HepG2 (cell line): ENCODE results near the gene OPRL1. TPM values are rescaled to one million over a fixed set of nuclear protein-coding genes. Genes with fewer than 3 reads are reported as not detected.

ENCODE experiments used
- AGO1 ChIP-seq: fragments of 200-400 bp; formaldehyde crosslinking; IDR thresholded peaks from 2 replicates; pipeline ENCODE4 v1.6.1; 2017; ENCODE audit warnings: mild to moderate bottlenecking, low read depth, low read length, moderate library complexity; ENCODE audit not compliant: poor library complexity, severe bottlenecking
- ATF7 ChIP-seq, 2 experiments: fragments of 450-650 bp in 1 of 2; sonication (generic) in 1 of 2; formaldehyde crosslinking in 1 of 2; IDR thresholded peaks; 2 replicates each; pipeline versions ENCODE4 v1.4.0 to v1.6.1; 2016 to 2020; ENCODE audit warnings: antibody characterized with exemption in 1 of 2, mild to moderate bottlenecking in 1 of 2, missing genetic modification reagents in 1 of 2
- BRCA1 ChIP-seq: sonication (generic); formaldehyde crosslinking; IDR thresholded peaks from 2 replicates; pipeline ENCODE4 v1.4.0; 2020; ENCODE audit warnings: missing genetic modification reagents
- EED ChIP-seq: sonication (generic); formaldehyde crosslinking; IDR thresholded peaks from 2 replicates; pipeline ENCODE4 v1.5.0; 2020; ENCODE audit warnings: mild to moderate bottlenecking, missing genetic modification reagents
- ELF4 ChIP-seq: sonication (generic); formaldehyde crosslinking; IDR thresholded peaks from 2 replicates; pipeline ENCODE4 v1.5.0; 2020; ENCODE audit warnings: missing genetic modification reagents, mild to moderate bottlenecking, moderate library complexity, borderline replicate concordance
- FOSL2 ChIP-seq: sonication (generic); formaldehyde crosslinking; IDR thresholded peaks from 2 replicates; pipeline ENCODE4 v1.4.0; 2020; ENCODE audit warnings: missing genetic modification reagents
- HIC2 ChIP-seq: sonication (generic); formaldehyde crosslinking; IDR thresholded peaks from 2 replicates; pipeline ENCODE4 v1.9.0; 2022; ENCODE audit warnings: low read depth, missing genetic modification reagents
- MED13 ChIP-seq: sonication (generic); formaldehyde crosslinking; IDR thresholded peaks from 2 replicates; pipeline ENCODE4 v1.5.0; 2020; ENCODE audit warnings: missing genetic modification reagents
- PHF21A ChIP-seq: sonication (generic); formaldehyde crosslinking; IDR thresholded peaks from 2 replicates; pipeline ENCODE4 v1.5.0; 2020; ENCODE audit warnings: mild to moderate bottlenecking, missing genetic modification reagents
- RFX3 ChIP-seq: IDR thresholded peaks from 2 replicates; pipeline ENCODE4 v1.6.1; 2016; ENCODE audit warnings: missing biosample characterization, missing genetic modification reagents
- U2AF1 ChIP-seq: fragments of 200-400 bp; formaldehyde crosslinking; optimal IDR thresholded peaks from 2 replicates; pipeline ENCODE3; 2017; ENCODE audit warnings: mild to moderate bottlenecking, low read depth, low read length
- WIZ ChIP-seq: sonication (generic); formaldehyde crosslinking; IDR thresholded peaks from 2 replicates; pipeline ENCODE4 v1.5.1; 2020; ENCODE audit warnings: mild to moderate bottlenecking, missing genetic modification reagents
- ZNF12 ChIP-seq: sonication (generic); formaldehyde crosslinking; IDR thresholded peaks from 2 replicates; pipeline ENCODE4 v1.5.0; 2020; ENCODE audit warnings: missing genetic modification reagents
- ZNF282 ChIP-seq: fragments of 450-650 bp; IDR thresholded peaks from 2 replicates; pipeline ENCODE4 v1.6.1; 2018; ENCODE audit not compliant: partially characterized antibody
- ZNF572 ChIP-seq: sonication (generic); formaldehyde crosslinking; IDR thresholded peaks from 2 replicates; pipeline ENCODE4 v1.5.1; 2020; ENCODE audit warnings: mild to moderate bottlenecking, missing genetic modification reagents
- ZNF770 ChIP-seq: sonication (generic); formaldehyde crosslinking; IDR thresholded peaks from 2 replicates; pipeline ENCODE4 v1.5.0; 2020; ENCODE audit warnings: mild to moderate bottlenecking, missing genetic modification reagents
- ZNF772 ChIP-seq: sonication (generic); formaldehyde crosslinking; IDR thresholded peaks from 2 replicates; pipeline ENCODE4 v1.5.0; 2020; ENCODE audit warnings: mild to moderate bottlenecking, missing genetic modification reagents
- polyA plus RNA-seq, 8 experiments: library from polyadenylated mRNA; depleted of rRNA in 3 of 8; stranded (reverse) in 7 of 8; unstranded in 1 of 8; fragments of >200 nt; fragmentation: Illumina TruSeq in 4 of 8; extraction: Trizol in 4 of 8; gene quantifications; 2 replicates each; pipeline versions ENCODE4 v1.2.1 to v1.2.3, GENCODE V29; 2011 to 2016; ENCODE audit warnings: low read depth in 4 of 8, missing spikeins in 1 of 8, mixed read lengths in 1 of 8; ENCODE audit not compliant: insufficient read depth in 1 of 8
- total RNA-seq, 5 experiments: library from RNA; depleted of rRNA; stranded (reverse); fragments of >200 nt; fragmentation: Illumina TruSeq; extraction: Trizol; gene quantifications; 2 replicates each; pipeline ENCODE4 v1.2.3, GENCODE V29; 2016; ENCODE audit warnings: low read depth in 1 of 5
- TF ChIP-seq, protein P1 (sequence below): sonication (generic); formaldehyde crosslinking; IDR thresholded peaks from 2 replicates; pipeline ENCODE4 v1.4.0; 2020; ENCODE audit warnings: missing genetic modification reagents
- TF ChIP-seq, protein P2 (sequence below): sonication (generic); formaldehyde crosslinking; IDR thresholded peaks from 2 replicates; pipeline ENCODE4 v1.5.0; 2020; ENCODE audit warnings: missing genetic modification reagents

OPRL1 gene
- total and polyA plus RNA-seq, 2 of the 13 experiments (the other 11 are each of a cell fraction or from before 2014, with no cell fraction given): 0.35 to 0.71 TPM

DNA sequence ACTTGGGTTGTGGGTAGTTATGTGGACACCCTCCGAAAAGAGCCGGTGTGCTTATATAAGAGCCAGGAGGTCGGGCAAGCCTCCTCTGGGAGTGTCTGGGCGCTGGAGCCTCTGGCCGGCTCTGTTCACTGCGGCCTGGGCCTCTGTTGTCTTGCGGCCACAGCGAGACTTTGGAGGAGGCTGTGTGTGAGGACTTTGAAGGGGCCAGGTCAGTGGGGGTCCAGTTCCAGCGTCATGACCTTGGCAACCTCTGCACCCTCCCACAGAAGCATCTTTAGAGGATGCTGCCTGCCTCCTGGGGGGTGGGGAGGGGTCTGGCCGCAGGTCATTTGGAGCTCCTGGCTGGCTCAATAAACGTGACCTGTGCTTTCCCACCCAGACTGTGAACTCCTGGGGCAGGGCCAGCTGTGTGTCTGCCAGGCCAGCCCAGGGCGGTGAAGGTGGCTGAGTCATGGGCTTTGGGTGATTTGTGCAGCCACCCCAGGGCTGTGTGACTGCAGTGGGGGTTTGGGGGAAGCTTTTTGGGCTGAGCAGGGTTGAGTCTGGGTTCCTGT lies 15.7 kb upstream of the OPRL1 start (continued):
- TF ChIP-seq RFX3 (CRISPR knock-in tag): no peak
- 0 out of 2 replicates have a peak, but pooled peaks have one; percentile 2 for TF ChIP-seq MED13 (CRISPR knock-in tag)
- no peak for TF ChIP-seq ZNF12 (CRISPR knock-in tag)
- 0 out of 2 replicates have a peak, but pooled peaks have one; percentile 32 for TF ChIP-seq BRCA1
- TF ChIP-seq, protein P1, sequence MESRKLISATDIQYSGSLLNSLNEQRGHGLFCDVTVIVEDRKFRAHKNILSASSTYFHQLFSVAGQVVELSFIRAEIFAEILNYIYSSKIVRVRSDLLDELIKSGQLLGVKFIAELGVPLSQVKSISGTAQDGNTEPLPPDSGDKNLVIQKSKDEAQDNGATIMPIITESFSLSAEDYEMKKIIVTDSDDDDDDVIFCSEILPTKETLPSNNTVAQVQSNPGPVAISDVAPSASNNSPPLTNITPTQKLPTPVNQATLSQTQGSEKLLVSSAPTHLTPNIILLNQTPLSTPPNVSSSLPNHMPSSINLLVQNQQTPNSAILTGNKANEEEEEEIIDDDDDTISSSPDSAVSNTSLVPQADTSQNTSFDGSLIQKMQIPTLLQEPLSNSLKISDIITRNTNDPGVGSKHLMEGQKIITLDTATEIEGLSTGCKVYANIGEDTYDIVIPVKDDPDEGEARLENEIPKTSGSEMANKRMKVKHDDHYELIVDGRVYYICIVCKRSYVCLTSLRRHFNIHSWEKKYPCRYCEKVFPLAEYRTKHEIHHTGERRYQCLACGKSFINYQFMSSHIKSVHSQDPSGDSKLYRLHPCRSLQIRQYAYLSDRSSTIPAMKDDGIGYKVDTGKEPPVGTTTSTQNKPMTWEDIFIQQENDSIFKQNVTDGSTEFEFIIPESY (CRISPR knock-in tag): no peak
- TF ChIP-seq U2AF1: peak; percentile 7
- TF ChIP-seq ATF7 (IDR thresholded peaks at IDR 0.05): no peak
- peak; percentile 66 for TF ChIP-seq ATF7 (CRISPR knock-in tag; IDR thresholded peaks at IDR 0.05)
- TF ChIP-seq ZNF572: no peak
- peak; percentile 64; the same call in 1 of the 2 replicates for TF ChIP-seq WIZ (CRISPR knock-in tag)
- peak; percentile 46; the same call in 1 of the 2 replicates for TF ChIP-seq PHF21A
- TF ChIP-seq, protein P2, sequence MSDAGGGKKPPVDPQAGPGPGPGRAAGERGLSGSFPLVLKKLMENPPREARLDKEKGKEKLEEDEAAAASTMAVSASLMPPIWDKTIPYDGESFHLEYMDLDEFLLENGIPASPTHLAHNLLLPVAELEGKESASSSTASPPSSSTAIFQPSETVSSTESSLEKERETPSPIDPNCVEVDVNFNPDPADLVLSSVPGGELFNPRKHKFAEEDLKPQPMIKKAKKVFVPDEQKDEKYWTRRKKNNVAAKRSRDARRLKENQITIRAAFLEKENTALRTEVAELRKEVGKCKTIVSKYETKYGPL (CRISPR knock-in tag): 0 out of 2 replicates have a peak, but pooled peaks have one; percentile 43
- no peak for TF ChIP-seq ZNF282
- TF ChIP-seq ZNF770 (CRISPR knock-in tag): peak; percentile 26; the same call in 1 of the 2 replicates
- TF ChIP-seq ZNF772 (CRISPR knock-in tag): 0 out of 2 replicates have a peak, but pooled peaks have one; percentile 17
- peak; percentile 77 for TF ChIP-seq AGO1
- no peak; the same call in 1 of the 2 replicates for TF ChIP-seq ELF4 (CRISPR knock-in tag)
- peak; percentile 62; the same call in 1 of the 2 replicates for TF ChIP-seq EED (CRISPR knock-in tag)
- TF ChIP-seq HIC2 (CRISPR knock-in tag): peak; percentile 59; the same call in 1 of the 2 replicates
- peak; percentile 75 for TF ChIP-seq FOSL2 (CRISPR knock-in tag)
